GM19023 (cell line): ENCODE data around the gene TRRAP.

Source experiments
- ATAC-seq: cut with Tn5 transposase; IDR thresholded peaks from one replicate; pipeline ENCODE4 v1.9.1; 2021; ENCODE audit warnings: mild to moderate bottlenecking, moderate library complexity; ENCODE audit not compliant: unreplicated experiment

The TRRAP gene

DNA sequence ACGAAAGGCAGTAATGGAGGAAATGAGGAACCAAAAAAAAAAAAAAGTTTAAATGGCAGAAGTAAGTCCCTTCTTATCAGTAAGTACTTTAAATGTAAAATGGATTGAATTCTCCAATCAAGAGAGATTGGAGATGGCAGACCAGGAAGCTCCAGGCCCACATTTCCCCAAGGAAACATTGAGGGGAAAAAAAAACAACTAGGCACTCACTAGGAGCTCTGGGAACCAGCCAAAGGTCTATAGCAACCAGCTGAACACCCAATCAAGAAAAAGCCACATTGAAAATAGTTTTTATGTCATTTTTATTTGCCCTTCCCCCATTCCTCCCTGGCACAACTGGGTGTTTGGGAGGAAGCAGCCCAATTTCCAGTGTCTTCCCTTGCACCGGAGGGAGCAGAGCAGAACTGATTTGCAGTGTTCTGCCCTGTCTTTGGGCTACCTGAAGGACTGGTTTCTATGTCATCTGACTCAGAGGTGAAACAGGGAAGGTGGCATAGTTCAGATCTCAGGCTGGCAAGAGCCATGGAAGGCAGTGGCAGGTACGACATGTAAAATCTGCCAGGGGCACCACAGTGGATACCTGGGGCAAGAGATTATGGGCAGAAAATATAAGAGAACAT, 143.7 kb downstream of the TRRAP start:
- no peak for ATAC-seq

DNA sequence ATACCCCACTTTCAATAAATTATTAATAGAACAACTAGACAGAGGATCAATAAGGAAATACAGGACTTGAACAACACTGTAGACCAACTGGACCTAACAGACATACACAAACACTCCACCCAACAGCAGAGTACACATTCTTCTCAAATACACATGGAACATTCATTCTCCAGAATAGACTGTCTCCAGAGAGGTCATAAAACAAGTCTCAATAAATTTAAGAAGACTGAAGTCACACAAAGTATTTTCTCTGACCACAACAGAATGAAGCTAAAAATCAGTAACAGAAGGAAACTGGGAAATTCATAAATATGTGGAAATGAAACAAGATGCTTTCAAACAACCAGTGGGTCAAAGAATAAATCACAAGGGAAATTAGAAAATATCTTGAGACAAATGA, 145.7 kb downstream of the TRRAP start:
- no peak for ATAC-seq

GRCh38 chr7:99027241-99027640, 148.9 kb downstream of the TRRAP start:
- ATAC-seq = no peak

DNA sequence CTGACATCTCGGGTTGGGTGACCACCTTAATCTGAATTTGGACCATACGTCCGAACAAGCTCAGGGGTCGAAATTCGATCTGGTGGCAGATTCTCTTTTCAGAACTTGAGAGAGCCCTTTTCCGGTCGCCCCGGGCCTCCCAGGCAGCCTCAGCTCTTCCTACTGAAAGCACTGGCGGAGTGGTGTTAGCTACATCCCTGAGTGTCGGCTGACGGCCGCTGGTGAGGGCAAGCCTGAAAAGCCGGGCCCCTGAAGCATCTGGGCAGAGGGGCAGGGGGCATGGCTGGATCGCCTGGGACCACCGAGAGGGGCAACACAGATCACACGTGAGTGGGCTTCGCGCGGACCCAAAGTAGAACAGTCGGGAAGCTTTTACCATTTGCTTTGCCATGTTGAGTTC, 149.5 kb downstream of the TRRAP start:
- ATAC-seq = no peak

DNA sequence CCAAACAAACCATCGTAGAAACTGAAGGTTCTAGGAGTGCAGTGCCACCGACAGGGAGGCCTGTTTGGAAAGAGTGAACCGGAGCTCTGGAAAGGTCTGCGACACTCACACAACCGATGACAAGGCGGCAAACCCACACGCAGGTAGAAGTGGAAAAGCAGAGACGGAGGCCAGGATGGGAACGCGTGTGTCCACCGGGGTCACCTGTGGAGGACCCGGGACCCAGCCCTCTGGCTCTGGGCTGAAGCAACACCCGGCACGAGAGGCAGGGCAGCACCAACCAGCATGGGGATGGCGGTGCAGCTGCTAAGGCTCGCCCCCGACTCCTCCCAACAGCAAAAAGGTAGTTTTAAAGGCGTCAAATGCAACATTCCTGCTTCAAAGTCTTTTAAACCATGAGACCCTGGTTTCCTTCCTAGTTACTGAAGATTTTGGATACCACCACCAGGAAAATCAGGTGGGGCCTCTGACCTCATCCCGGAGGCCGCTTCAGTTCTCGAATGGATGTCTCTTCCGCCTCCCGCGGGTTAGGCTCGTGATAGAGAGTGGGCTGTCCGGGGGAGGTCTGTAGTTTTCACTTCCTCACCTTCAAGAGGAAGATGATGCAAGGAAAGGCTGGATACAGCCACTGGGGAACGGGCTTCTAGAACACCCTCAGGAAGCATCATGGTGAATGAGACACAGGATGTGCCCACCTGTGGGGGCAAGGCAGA, 150.1 kb downstream of the TRRAP start:
- no peak for ATAC-seq

- ATAC-seq = no peak
Measured at GRCh38 chr7:99029466-99030435, 151.4 kb downstream of the TRRAP start.

DNA sequence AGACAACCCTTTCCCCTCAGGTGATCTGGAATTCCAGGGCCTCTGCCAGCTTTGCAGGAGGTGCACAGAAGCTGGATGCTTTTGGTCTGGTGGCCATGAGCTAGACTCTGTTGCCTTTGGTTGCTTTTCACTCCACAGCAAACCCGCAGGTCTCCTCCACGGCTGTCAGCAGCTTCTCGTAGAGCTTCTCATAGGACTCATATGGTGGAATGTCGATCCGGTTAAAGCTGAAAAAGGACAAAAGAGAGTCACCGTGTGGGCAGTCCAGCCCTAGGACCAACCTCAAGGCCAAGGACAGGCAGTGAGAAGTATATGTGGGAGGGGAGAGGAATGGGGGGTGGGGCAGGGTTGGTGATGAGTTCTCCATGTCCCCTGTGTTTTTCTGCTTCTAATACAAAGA, 152.1 kb downstream of the TRRAP start:
- ATAC-seq = no peak

DNA sequence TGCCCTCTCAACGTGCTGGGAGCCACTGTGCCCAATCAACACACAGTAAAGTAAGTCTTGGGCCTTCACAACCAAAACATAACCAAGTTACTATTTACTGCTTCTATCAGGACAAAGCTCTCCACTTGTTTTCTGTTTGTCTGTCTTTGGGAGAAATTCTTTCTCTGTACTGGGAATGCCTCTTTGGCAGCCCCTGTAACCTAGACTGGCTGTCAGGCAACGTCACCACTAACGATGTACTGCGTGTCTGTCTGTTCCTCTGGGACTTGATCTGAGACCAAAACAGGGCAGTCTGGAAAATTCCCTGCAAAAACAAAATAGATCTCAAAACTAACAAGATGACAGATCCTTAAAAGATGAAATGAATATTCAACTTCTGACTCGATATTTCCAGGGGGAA, 152.6 kb downstream of the TRRAP start:
- ATAC-seq = no peak

DNA sequence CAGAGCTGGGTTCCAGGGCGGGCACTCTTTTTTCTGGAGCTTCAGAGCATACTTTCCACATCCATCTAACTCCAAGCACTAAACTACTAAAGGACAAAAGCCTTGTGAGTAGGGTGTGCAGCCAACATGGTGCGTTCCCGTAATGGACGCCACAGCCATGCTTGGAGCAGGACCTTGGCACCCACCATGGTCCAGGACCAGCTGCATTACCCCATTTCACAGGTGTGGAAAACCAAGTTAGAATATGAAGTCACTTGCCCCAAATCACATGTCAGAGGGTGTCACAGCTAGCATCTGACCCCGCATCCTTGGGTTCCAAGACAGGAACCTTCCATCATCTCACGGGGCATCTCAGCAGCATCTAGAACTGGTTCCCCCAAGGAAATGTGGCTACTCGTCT, 153.2 kb downstream of the TRRAP start:
- ATAC-seq = no peak

DNA sequence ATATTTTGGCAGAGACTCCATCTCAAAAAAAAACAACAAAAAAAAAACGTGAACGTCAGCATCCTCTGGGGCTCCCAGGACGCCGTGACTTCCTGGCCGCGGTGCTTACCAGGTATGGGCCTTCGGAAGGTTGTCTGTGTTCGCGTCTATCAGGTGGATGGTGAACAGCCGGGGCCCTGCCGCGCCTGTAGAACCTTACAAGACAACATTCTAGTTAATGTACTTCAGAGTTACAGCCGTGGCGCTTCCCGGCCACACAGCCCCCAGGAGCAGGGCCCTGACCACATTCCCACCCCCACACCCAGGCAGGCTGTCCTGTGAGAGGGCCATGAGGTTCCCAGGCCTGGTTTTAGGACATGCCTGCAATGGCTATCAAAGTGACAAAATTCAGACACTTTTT, 154.6 kb downstream of the TRRAP start:
- ATAC-seq = no peak

DNA sequence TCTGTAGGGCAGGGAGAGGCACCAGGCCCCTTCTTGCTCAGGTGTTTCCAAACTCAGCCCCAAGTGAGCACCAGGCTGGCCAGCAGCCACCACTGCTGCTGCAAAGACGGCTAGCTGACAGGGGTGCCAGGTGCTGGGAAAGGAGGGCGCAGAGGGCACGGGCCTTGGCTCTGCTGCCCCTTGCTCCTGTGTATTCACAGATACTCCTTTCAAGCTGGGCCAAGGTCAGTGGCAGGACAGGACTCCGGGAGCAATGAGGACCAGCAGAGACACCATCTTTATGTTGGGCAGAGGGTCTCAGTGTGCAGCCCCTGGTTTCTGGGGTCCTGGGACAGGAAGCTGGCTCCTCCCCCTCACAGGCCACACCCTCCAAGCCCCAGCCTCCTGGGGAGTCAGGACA, 155.4 kb downstream of the TRRAP start:
- ATAC-seq = no peak

- no peak for ATAC-seq
Measured at GRCh38 chr7:99034932-99035722, 156.8 kb downstream of the TRRAP start.

DNA sequence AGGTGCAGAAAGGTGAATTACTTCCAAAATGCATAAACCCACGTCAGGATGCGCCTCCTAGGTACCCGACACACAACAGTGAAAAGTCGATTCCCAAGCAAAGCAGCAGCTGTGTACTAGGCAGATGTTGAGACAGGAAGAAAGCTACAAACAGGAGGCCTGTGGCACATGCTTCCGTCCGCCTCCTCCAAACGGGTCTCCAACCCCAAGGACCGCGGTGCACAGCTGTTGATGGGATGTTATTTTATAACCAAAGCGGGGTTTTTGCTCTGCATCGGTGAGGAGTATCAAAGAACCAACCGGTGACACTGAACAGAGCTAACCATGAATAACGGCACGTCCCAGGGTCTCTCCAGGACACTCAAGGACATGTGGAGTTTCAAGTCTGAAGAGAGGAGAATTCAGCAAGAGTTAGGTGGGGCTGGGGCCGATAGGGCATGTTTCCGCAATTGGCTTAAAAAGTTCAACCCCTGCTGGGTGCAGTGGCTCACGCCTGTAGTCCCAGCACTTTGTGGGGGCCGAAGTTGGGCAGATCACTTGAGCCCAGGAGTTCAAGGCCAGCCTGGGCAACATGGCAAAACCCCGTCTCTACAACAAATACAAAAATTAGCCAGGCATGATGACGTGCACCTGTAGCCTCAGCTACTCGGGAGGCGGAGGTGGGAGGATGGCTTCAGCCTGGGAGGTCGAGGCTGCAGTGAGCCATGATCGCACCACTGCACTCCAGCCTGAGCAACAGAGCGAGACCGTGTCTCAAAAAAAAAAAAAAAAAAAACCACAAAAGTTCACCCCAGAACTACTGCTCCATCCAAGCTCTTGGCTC, 157.6 kb downstream of the TRRAP start:
- no peak for ATAC-seq

DNA sequence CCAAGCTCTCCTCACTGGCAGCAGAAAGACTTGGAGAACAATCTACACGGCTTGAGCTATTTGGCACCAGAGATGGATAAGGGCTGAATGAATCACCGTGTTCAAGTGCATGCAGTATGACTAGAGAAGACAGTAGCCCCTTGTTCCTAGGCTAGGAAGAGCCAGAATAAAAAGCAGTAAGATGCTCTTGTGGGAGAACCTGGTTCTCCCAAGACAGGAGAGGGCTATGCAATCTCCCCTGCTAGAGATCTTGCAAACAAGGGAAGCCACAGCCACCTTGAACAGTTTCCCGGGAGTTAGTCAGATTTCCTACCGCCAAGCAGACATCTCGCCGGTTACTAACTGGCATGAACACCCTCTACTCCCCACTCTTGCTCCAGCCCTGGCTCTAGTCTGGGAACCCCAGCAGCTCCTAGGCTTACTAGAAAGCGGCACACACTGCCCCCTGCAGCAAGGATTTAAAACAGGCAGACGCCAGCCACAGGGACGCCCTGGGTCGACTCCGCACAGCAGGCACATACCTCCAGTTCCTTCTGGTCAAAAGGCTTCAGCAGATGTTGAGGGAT, 158.3 kb downstream of the TRRAP start:
- ATAC-seq = no peak

- no peak for ATAC-seq
Measured at GRCh38 chr7:99037327-99037940, 159.1 kb downstream of the TRRAP start.

DNA sequence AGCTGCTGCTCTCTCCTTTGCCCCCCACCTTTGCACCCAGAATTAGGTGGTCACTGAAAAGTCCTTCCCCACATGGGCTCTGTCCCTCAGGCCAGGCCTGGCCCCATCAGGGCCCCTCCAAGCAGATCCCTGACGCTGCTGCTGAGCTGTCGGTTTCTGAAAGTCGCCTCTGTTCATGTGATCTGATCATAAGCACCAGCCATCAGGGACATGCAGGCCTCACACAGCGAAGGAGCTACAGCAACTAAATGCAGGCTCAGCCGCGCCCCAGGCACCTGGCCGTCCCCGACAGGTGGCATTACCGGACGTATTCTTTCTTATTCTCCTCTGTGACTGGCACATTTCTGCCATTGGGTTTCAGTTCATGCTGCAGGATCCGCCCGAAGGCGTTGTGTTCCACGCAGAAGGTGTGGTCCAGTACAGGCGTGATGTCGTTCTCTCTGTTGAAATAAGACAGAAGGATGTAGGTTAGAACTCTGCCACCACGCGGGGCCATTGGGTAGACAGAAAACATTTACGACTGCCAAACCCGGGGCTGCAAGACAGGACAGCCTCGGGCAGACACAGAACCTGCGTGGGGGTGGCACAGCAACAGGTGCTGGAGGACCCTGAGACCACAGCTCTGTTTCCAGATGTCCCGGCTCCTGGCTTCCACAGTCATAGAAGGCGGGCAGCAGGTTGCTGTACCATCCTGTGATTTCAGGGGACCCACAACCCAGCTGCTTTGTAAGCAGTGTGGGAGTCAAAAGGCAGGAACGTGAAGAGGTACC, 159.9 kb downstream of the TRRAP start:
- no peak for ATAC-seq

DNA sequence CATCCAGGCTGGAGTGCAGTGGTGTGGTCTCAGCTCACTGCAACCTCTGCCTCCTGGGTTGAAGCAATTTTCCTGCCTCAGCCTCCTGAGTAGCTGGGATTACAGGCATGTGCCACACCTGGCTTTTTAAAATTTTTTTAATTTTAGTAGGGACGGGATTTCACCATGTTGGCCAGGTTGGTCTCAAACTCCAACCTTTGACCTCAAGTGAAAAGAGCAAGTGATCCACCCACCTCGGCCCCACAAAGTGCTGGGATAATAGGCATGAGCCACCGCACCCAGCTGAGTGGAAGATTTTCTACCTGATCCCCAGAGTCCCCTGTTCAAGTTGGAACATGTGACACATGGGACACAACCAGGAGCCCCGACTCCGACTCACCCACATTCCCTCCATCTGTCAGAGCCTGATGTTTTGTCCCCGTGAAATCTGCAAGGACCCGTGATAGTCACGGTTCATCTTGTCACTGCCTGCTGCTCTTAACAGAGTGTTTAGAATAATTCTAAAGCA, 161.1 kb downstream of the TRRAP start:
- no peak for ATAC-seq
